GM20000 (cell line): ENCODE data around the gene FBXL13.
"Not testable (repeated sequence)": the region's sequence is repeated elsewhere in the genome, so short reads cannot be mapped to it uniquely, and the experiment has no call there.

Source experiments
- DNase-seq: peaks from one replicate; pipeline ENCODE4 v3.0.0; 2012; ENCODE audit warnings: low spot score
- TF ChIP-seq, protein P1 (sequence below): IDR thresholded peaks from 2 replicates; pipeline ENCODE4 v1.5.1; 2012; ENCODE audit warnings: mild to moderate bottlenecking, control low read depth; ENCODE audit errors: extremely low read depth, missing control alignments

Gene FBXL13

DNA sequence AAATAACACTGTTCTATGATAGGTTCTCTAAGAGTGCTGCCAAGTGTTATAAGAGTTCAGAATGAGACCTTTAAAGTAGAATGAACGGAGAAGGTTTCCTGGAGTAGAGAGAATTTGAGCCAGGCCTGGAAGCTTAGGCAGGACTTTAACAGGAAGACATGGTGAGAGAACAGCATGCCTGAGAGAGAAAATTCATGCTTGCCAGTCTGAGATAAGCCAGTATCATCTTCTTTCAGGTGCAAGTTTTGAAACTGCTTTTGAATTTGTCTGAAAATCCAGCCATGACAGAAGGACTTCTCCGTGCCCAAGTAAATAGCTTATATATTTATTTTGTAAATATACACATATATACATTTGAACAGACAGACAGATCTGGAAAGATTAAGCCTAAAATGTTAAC, 22.4 kb upstream of the FBXL13 start:
- no peak for DNase-seq
- TF ChIP-seq, protein P1, sequence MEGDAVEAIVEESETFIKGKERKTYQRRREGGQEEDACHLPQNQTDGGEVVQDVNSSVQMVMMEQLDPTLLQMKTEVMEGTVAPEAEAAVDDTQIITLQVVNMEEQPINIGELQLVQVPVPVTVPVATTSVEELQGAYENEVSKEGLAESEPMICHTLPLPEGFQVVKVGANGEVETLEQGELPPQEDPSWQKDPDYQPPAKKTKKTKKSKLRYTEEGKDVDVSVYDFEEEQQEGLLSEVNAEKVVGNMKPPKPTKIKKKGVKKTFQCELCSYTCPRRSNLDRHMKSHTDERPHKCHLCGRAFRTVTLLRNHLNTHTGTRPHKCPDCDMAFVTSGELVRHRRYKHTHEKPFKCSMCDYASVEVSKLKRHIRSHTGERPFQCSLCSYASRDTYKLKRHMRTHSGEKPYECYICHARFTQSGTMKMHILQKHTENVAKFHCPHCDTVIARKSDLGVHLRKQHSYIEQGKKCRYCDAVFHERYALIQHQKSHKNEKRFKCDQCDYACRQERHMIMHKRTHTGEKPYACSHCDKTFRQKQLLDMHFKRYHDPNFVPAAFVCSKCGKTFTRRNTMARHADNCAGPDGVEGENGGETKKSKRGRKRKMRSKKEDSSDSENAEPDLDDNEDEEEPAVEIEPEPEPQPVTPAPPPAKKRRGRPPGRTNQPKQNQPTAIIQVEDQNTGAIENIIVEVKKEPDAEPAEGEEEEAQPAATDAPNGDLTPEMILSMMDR = no peak

DNA sequence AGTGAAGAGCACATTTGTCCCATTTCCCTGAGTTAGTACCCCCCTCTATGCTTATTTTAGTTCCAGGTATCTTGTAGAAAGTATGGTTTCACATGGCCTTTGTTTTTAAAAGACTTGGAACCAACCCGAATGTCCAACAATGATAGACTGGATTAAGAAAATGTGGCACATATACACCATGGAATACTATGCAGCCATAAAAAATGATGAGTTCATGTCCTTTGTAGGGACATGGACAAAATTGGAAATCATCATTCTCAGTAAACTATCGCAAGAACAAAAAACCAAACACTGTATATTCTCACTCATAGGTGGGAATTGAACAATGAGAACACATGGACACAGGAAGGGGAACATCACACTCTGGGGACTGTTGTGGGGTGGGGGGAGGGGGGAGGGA, 21.0 kb upstream of the FBXL13 start:
- not testable (repeated sequence) for DNase-seq

DNA sequence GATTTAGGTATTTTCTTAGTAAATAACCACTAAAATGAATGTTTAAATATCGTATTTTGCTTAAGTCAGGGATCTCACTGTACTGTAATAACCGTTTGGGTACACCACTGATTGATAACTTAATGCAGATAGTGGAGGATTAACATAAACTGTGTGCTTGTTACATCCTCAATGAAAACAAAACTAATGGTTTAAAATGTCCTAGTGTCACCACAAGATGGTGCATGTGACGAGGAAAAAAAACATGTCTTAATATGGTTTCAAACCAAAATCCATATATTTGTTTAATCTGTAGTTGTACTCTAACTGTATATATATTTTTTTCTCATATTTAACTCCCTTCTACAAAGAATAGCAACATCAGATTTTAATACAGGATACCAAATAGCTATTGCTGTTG, 19.5 kb upstream of the FBXL13 start:
- no peak for DNase-seq

GRCh38 chr7:103093429-103093828, 18.8 kb upstream of the FBXL13 start:
- DNase-seq = no peak
- TF ChIP-seq, protein P1 = no peak

More for the DNA sequence above, 19.5 kb upstream of the FBXL13 start:
- TF ChIP-seq, protein P1 = no peak

DNA sequence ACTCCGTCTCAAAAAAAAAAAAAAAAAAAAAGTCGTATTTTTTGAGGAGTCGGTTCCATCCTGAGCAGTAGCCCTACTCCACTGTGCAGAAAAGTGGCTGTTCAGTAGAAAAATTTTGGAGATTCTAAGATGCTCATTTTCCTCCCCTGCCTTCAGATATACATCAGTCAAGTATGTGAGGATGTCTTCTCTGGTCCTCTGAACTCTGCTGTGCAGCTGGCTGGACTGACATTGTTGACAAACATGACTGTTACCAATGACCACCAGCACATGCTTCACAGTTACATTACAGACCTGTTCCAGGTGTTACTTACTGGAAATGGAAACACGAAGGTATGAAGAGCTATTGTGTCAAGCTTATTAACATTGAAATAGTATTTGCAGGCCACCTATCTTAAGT, 17.7 kb upstream of the FBXL13 start:
- DNase-seq = not testable (repeated sequence)

DNA sequence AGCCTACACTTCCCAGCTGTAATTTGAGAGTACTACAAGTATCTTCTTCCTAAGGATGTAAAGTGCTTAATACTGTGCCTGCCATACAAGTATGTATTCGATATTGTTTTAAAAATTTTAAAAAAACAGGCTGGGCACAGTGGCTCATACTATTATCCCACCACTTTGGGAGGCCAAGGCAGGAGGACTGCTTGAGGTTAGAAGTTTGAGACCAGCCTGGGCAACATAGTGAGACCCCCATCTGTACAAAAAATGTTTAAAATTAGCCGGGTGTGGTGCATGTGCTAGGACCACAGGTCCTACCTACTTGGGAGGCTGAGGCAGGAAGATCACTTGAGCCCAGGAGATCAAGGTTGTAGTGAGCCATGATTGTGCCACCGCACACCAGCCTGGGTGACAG, 8.6 kb upstream of the FBXL13 start:
- TF ChIP-seq, protein P1 = no peak
- no peak for DNase-seq

GRCh38 chr7:103082497-103082896, 7.9 kb upstream of the FBXL13 start:
- TF ChIP-seq, protein P1 = no peak
- no peak for DNase-seq

DNA sequence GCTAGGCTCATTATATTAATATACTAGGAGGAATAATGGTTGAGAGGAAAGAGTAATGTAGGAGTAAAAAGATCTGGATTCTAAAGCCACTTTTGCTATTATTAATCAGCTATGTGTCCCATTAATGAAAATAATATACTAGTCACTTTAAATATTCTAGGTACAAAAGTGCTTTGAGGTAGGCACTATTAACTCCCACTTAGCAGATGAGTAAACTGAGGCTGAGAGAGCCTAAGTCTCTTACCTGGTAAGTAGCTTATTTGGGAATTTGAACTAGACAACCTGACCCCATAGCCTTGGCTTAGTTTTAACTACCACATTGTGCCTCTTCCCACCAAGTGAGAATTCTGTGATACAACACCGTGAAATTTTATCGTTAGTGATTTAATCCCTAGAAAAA, 6.3 kb upstream of the FBXL13 start:
- DNase-seq = no peak
- TF ChIP-seq, protein P1 = no peak

DNA sequence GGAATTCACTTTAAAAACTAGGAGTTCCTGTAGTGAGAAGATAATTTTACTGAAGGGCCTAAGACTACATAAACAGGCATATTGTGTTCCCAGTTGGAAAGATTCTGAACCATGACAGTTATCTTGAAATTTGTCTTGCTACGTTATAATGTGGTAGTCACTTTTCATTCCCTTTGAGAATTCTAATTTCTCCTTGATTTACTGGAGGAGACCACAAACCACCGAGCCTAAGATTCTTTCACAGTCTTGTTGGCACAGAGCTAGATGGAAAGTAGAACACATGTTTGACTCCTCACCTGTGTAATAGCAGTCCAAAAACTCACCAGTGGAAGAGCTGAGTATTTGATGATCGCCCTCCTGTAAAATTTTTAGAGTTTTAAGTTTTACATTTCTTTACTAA, 5.2 kb upstream of the FBXL13 start:
- no peak for DNase-seq
- TF ChIP-seq, protein P1 = no peak

DNA sequence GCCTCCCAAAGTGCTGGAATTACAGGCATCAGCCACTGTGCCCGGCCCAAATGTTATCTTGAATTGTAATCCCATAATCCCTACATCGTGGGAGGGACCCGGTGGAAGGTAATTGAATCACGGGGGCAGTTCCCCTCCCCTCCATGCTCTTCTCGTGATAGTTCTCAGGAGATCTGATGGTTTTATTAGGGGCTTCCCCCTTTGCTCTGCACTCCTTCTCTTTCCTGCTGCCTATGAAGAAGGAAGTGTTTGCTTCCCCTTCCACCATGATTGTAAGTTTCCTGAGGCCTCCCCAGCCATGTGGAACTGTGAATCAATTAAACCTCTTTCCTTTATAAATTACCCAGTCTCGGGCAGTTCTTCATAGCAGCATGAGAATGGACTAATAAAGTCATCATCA, 3.6 kb upstream of the FBXL13 start:
- DNase-seq = not testable (repeated sequence)
